ENCODE measurements around the gene FCMR.

Gene FCMR

GRCh38 chr1:206898089-206898914, 23.4 kb downstream of the FCMR start:
- no peak for DNase-seq

- DNase-seq = peak in 2 of 5 experiments; percentile 34 to 40
Measured at GRCh38 chr1:206897175-206897574, 24.6 kb downstream of the FCMR start, which contains the start of gene IL24. Gene IL24, plus strand, starts transcription at chr1:206897443. Its CDS starts 390 bp downstream, at chr1:206897833.

- DNase-seq = no peak
Measured at GRCh38 chr1:206896261-206896660, 25.5 kb downstream of the FCMR start.

DNA sequence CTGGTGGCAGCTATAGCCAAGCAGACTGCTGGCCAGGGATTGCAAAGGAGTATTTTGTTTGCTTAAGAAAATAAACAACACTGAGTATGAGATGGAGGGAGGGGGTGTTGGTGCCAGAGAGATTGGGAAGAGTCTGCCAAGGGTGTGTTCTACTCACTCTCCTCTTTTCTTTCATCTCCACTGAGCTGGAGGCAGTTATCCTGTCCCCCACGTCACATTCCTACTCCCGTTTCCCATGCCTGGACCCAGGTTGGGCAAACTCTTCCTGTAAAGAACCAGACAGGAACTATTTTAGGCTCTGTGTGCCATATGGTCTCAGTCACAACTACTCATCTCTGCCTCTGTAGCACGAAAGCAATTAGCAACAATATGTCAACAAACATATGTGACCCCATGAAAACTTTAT, 25.9 kb downstream of the FCMR start:
- no peak for DNase-seq

DNA sequence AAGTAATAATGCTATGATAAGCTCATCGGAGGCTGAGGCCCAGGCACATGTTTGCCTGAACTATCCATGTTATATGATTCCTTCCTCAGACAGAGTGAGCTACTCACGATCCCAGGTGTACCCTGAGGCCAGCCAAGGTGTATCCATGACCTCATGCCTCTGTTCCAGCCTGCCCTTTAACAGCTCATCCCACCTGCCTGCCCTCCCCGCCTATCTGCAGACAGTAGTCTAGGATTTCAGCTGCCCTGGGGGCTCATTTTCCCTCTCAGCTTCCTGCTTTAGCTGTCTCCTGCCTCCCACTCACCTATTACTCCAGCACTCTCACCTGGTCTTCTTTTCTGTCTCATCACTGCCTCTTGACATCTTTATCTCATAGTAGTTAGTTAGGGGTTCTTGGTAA, 26.4 kb downstream of the FCMR start:
- DNase-seq = no peak

DNA sequence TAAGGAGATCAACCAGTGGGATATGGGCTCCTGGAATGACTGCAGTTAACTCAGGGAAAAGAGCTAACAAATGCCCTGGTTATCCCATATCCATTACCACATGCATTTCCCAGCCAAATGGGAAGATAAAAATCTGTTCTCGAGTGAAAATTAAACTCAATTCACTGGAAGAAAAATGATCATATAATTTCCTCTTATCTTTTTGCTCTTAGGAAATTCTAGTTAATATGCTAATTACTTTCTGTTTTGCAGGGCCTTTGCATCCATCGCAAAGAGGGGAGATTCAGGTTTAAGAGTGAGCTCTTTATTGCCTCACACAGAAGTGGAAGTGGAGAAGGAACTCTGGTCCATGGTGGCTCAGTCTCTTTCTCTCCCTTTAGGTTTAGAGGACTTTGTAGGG, 28.4 kb downstream of the FCMR start:
- no peak for DNase-seq

DNA sequence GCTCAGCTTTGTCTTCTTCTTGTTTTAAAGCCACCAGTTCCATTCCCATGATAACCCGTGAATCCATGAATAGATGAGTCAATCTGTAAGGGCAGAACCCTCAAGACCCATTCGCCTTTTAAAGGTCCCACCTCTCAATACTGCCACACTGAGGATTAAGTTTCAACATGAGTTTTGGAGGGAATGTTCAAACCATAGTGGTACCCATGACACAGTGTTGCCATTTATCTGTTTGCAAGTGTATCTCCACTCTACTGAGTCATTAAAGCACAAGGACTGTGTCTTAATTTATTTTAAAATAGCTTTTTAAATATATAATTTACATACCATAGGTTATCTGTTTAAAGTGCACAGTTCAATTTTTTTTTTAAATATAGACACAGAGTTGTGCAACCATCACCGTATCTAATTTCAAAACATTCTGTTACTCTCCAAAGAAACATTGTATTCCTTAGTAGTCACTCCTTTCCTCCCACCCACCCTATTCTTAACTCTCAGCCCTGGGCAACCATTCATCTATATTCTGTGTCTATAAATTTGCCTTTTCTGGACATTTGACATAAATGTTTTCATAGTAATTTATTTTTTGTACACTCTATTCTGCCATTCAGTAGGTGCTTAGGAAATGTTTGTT, 29.3 kb downstream of the FCMR start:
- DNase-seq = no peak

GRCh38 chr1:206891412-206891811, 30.3 kb downstream of the FCMR start:
- DNase-seq = no peak

- peak in 1 of 5 experiments; percentile 67 for DNase-seq
Measured at GRCh38 chr1:206890125-206891060, 31.3 kb downstream of the FCMR start.

- no peak for DNase-seq
Measured at GRCh38 chr1:206887701-206888100, 34.0 kb downstream of the FCMR start.

- DNase-seq = no peak
Measured at GRCh38 chr1:206886831-206887230, 34.9 kb downstream of the FCMR start.

DNA sequence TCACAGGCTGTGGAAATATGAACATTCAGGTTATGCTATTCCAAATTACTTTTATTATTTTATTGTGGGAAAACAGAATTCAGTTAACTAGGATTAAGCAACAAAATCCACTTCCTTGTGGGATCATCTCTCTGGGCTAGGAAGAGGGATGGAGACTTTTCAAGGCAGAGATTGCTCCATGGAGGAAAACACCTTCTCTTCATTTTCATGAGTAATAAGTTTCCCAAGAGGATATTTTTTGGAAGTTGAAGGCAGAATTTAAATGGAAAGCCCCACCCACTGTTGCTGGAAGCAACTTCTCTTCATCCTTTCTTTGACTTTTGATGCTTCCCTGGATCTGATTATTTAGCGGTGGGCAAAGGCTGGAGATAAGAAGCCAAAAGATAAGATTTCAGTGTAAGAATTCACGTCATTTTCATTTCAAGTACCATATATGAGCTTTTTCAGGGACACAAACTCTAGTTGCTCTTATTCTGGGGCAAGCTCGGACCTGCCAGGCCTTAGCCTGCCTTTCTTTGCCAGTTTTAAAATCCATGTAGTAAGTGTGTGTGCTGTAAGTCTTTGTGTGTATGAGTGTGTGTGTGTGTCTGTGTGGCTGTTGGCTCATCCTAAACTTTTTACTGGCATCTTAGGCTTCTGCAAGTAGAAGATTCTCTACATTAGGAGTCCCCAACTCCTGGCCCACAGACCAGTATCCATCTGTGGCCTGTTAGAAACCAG, 36.2 kb downstream of the FCMR start:
- no peak for DNase-seq

DNA sequence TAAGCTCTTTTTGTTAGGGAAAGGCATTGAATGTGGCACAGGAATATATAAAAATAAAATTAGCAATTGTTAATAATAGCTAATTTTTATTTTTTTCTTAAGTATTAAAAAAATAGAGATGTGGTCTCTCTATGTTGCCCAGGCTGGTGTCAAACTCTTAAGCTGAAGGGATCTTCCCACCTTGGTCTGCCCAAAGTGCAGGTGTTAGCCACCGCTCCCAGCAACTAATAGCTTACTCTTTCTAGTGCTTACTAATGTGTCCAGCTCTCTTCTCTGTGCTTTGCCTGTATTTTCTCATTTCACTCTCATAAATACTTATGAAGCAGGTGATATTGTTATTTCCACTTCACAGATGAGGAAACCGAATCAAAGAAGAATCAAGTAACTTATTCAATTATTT, 37.9 kb downstream of the FCMR start:
- DNase-seq = no peak

- no peak for DNase-seq
Measured at GRCh38 chr1:206883160-206883559, 38.6 kb downstream of the FCMR start.

DNA sequence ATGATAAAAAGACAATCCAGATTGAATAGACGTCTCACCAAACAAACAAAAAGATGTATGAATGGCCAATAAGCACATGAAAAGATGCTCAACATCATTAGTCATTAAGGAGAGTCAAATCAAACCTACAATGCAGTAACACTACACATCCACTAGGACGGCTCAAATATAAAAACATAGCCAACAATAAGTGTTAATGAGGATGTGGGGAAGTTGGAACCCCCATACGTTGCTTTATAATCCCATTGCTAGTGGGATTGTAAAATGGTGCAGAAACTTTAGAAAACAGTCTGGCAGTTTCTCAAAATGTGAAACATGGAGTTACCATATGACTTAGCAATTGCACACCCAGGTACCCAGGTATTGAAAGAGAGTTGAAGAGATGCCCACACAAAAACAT, 39.2 kb downstream of the FCMR start:
- DNase-seq = no peak

DNA sequence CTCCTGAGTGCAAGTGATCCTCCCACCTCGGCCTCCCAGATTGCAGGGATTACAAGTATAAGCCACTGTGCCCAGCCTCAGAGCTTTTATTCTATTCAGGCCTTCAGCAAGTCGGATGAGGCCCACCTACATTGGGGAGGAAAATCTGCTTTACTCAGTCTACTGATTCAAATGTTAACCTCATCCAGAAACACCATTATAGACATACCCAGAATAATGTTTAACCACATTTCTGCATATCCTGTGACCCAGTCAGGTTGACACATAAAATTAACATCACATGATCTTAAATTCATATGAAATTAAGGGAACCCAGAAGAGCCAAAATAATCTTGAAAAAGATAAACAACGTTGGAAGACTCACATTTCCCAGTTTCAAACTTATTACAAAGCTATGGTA, 41.4 kb downstream of the FCMR start:
- no peak for DNase-seq

- no peak for DNase-seq
Measured at GRCh38 chr1:206878456-206878855, 43.3 kb downstream of the FCMR start.

- DNase-seq = no peak
Measured at GRCh38 chr1:206875752-206876377, 45.9 kb downstream of the FCMR start.

- no peak for DNase-seq
Measured at GRCh38 chr1:206873603-206874188, 48.0 kb downstream of the FCMR start.

DNA sequence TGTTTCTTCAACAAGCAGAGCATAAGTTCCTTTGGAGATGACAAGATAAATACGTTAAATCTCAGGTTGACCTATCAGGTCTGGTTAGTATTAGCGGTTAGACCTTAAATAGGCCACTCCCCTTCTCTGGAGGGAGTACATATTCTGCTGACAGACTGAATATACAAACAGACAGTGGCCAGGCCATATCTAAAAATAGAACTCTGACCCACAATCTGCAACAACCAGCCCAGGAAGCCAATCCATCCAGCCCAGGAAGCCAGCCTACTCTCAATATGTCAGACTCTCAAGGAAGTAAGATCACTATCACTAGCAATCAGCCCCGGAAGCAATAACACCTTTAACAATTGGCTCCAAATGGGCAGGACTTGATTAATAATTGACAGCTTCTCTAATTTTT, 49.6 kb downstream of the FCMR start:
- no peak for DNase-seq

DNA sequence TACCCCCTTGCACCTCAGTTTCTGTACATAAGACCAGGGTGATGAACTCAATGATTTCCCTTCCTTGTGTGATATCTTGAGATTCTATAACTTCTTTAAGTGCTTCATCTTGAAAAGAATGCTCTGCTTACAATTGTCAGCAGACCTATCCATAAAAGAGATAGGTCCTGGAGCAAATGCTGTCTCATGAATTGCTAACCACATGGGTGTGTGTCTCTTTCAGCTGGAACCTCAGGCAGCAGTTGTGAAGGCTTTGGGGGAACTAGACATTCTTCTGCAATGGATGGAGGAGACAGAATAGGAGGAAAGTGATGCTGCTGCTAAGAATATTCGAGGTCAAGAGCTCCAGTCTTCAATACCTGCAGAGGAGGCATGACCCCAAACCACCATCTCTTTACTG, 53.5 kb downstream of the FCMR start:
- DNase-seq = no peak

DNA sequence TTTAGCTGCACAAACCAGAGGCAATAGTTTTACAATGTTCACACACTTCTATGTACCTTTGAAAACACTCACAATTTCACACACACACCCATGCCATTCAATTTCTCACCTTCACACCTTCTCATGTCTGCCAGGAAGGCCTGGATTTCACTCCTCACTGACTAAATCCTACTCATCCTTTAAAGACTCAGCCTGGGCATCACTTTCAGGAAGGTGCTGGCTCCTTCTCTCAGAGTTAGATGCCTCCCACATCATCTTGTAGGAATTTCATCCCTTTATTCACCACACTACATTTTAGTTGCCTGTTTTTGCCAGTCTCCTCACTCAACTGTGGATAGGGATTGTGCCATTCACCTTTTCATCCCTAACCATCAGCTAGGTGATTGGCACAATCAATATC, 54.0 kb downstream of the FCMR start:
- DNase-seq = no peak
